Measurements from ENCODE around the gene ANGPTL2. TPM values are rescaled to one million over a fixed set of nuclear protein-coding genes. Genes with fewer than 3 reads are reported as not detected.

Gene ANGPTL2
- total RNA-seq, 1 donor from 2014 or later, result 19.4 TPM

DNA sequence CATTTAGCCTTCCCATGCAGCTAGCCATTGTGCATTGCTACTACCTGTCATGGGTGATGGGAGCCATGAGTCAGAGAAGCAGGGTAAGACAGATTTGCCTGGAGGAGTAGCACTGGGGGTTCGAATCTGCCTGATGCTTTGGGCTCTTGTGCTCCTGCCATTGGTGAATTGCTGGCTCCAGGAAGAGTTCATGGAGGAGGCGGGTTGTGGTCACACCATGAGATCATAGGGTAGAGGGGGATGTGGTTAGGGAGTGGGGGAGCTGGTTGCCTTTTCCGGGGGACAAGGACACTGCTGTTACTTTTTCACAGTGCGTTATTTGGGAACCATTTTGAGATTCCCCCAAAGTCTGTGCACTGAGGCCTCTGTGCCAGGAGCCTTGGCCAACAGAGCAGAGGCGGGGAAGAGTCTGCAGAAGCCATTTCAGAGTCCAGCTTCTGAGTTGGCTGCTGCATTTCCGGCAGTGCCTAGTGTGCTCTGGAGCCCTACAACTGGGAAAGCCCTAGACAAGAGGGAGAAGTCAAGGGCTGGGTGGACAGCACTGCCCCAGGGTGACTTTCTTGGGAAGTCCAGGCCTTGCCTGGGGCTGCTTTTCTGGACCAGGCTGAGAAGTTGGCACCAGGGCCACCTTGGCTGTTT lies 6.2 kb downstream of the ANGPTL2 start:
- TF ChIP-seq CTCF (IDR thresholded peaks at IDR 0.05), result no peak
- intact Hi-C loops (cut with DNase I), result no loop called here
- H3K27me3 ChIP-seq, result no peaks in the 10 kb centered on the region
- H3K36me3 ChIP-seq, result no peaks in the 10 kb centered on the region
- no peak overlapping the region for H3K27ac ChIP-seq
- H3K9me3 ChIP-seq, result no peaks in the 10 kb centered on the region
- peaks cover 19% of the 10 kb centered on the region for H3K4me1 ChIP-seq
- ATAC-seq (no peak), DNase-seq (peak; percentile 21)
- H3K4me3 ChIP-seq, result no peak overlapping the region

DNA sequence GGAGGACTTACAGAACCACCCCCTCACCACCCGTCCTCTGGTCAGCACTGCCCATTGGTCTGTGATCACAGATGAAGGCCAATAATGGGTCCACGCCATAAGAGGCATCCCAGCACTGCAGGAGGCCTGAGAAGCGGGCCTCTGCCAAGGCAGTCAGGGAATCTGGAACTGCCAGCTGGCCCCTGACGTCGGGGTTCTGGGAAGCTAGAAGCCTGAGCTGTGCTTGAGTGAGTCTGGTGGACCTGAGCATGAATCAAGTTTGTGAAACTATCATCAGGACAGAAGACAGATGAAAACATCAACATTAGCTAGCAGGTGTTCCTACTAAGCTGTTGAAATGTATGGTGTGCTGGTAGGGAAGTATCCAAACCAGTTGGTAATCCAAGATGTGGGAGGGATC lies 7.8 kb downstream of the ANGPTL2 start:
- intact Hi-C loops (cut with DNase I), result no loop called here
- H3K27ac ChIP-seq, result no peak overlapping the region
- ATAC-seq (no peak), DNase-seq (peak; percentile 21)
- no peaks in the 10 kb centered on the region for H3K9me3 ChIP-seq
- no peak for TF ChIP-seq CTCF (IDR thresholded peaks at IDR 0.05)
- no peak overlapping the region for H3K4me3 ChIP-seq
- H3K27me3 ChIP-seq, result no peaks in the 10 kb centered on the region
- H3K36me3 ChIP-seq, result no peaks in the 10 kb centered on the region
- peaks cover 22% of the 10 kb centered on the region for H3K4me1 ChIP-seq

GRCh38 chr9:127113191-127113972 lies 9.1 kb downstream of the ANGPTL2 start:
- intact Hi-C loops (cut with DNase I), result no loop called here
- no peaks in the 10 kb centered on the region for H3K27me3 ChIP-seq
- H3K4me1 ChIP-seq, result peaks cover 24% of the 10 kb centered on the region
- DNase-seq (peak; percentile 41), ATAC-seq (no peak)
- peaks cover under 1% of the 10 kb centered on the region for H3K36me3 ChIP-seq
- TF ChIP-seq CTCF (IDR thresholded peaks at IDR 0.05), result no peak
- no peak overlapping the region for H3K4me3 ChIP-seq
- no peak overlapping the region for H3K27ac ChIP-seq
- no peaks in the 10 kb centered on the region for H3K9me3 ChIP-seq

DNA sequence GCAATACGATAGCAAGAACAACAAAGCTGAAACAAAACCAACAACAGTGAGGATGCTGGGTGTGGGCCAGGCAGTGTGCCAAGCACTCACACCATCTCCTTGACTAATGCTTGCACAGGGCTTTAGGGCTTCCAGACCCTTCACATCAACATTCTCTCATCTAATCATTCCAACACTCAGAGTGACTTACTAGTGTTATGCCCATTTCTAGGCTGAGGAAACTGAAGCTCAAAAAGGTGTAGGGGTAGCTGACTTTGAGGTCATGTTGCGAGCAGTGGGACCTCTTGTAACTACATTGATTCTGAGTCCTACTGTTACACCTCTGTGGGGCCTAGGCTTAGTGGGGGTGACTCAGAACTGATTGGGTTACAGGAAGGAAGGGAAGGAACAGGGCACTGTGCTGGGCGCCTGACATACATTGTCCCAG lies 9.7 kb downstream of the ANGPTL2 start:
- H3K4me3 ChIP-seq, result no peak overlapping the region
- H3K27me3 ChIP-seq, result no peaks in the 10 kb centered on the region
- DNase-seq (no peak), ATAC-seq (peak; percentile 39)
- no peak overlapping the region for H3K27ac ChIP-seq
- H3K36me3 ChIP-seq, result peaks cover 5% of the 10 kb centered on the region
- H3K4me1 ChIP-seq, result peaks cover 24% of the 10 kb centered on the region
- intact Hi-C loops (cut with DNase I), result no loop called here
- no peaks in the 10 kb centered on the region for H3K9me3 ChIP-seq
- no peak for TF ChIP-seq CTCF (IDR thresholded peaks at IDR 0.05)

GRCh38 chr9:127112056-127112455 lies 10.4 kb downstream of the ANGPTL2 start:
- TF ChIP-seq CTCF (IDR thresholded peaks at IDR 0.05), result no peak
- DNase-seq (no peak), ATAC-seq (peak; percentile 33)
- Histone ChIP-seq H3K4me1 (peaks cover 24% of the 10 kb centered on the region), H3K9me3 (no peaks in the 10 kb centered on the region), H3K4me3 (no peak overlapping the region), H3K27ac (no peak overlapping the region), H3K36me3 (peaks cover 5% of the 10 kb centered on the region), H3K27me3 (no peaks in the 10 kb centered on the region)
- intact Hi-C loops (cut with DNase I), result no loop called here
